DMS114 treated with DMSO at 0.1 percent for 48 hours (cell line): ENCODE measurements around the gene FAM13C.

Experiments used
- DNase-seq: peaks from one replicate; lab custom pipeline; 2025; ENCODE audit not compliant: unreplicated experiment; lab: John Stamatoyannopoulos, UW

The FAM13C gene

GRCh38 chr10:59319854-59320253 lies 42.5 kb downstream of the FAM13C start:
- no peak for DNase-seq

GRCh38 chr10:59317066-59317465 lies 45.3 kb downstream of the FAM13C start:
- DNase-seq = no peak

GRCh38 chr10:59315465-59315864 lies 46.9 kb downstream of the FAM13C start:
- no peak for DNase-seq

GRCh38 chr10:59314268-59314667 lies 48.1 kb downstream of the FAM13C start:
- no peak for DNase-seq

GRCh38 chr10:59312247-59312646 lies 50.1 kb downstream of the FAM13C start:
- no peak for DNase-seq

- no peak for DNase-seq
These were observed 51.3 kb downstream of the FAM13C start for GRCh38 chr10:59311025-59311424.

GRCh38 chr10:59310324-59310914 lies 51.9 kb downstream of the FAM13C start:
- DNase-seq = no peak

- no peak for DNase-seq
These were observed 57.7 kb downstream of the FAM13C start for GRCh38 chr10:59304521-59305097.

GRCh38 chr10:59303018-59303417 lies 59.3 kb downstream of the FAM13C start:
- no peak for DNase-seq

GRCh38 chr10:59302381-59302780 lies 60.0 kb downstream of the FAM13C start:
- no peak for DNase-seq

- DNase-seq = no peak
These were observed 61.1 kb downstream of the FAM13C start for GRCh38 chr10:59301067-59301754.

- DNase-seq = no peak
These were observed 62.0 kb downstream of the FAM13C start for GRCh38 chr10:59300386-59300785.

- no peak for DNase-seq
These were observed 62.4 kb downstream of the FAM13C start for GRCh38 chr10:59299933-59300332.

GRCh38 chr10:59290448-59290847 lies 71.9 kb downstream of the FAM13C start:
- no peak for DNase-seq

GRCh38 chr10:59289853-59290252 lies 72.5 kb downstream of the FAM13C start:
- no peak for DNase-seq

GRCh38 chr10:59287587-59288255 lies 74.6 kb downstream of the FAM13C start:
- DNase-seq = no peak

GRCh38 chr10:59285848-59286247 lies 76.5 kb downstream of the FAM13C start:
- no peak for DNase-seq

- DNase-seq = no peak
These were observed 77.3 kb downstream of the FAM13C start for GRCh38 chr10:59285073-59285472.

GRCh38 chr10:59284118-59284975 lies 78.0 kb downstream of the FAM13C start:
- no peak for DNase-seq

GRCh38 chr10:59283456-59284091 lies 78.8 kb downstream of the FAM13C start:
- DNase-seq = no peak

GRCh38 chr10:59281861-59282260 lies 80.5 kb downstream of the FAM13C start:
- DNase-seq = no peak
